DND-41 (cell line): ENCODE data around the gene ANKRD11.

Experiments
- ATAC-seq: fragments of 200-7000 bp; cut with Tn5 transposase; 3 replicates; pipeline ENCODE4 v1.9.1; 2021; ENCODE audit warnings: low read depth; ENCODE audit not compliant: insufficient read depth
- DNase-seq: peaks from one replicate; pipeline ENCODE4 v3.0.0-alpha.2; 2020
- H2AFZ ChIP-seq: 2 replicates; pipeline ENCODE4 v1.6.0; 2012; ENCODE audit warnings: low read depth, low read length
- H3K27ac ChIP-seq: 2 replicates; pipeline ENCODE4 v1.5.1; 2012; ENCODE audit warnings: low read length, inconsistent platforms
- H3K27me3 ChIP-seq: fragments of 200-600 bp; sonication (generic); 2 replicates; pipeline ENCODE4 v1.6.0; 2012; ENCODE audit warnings: low read length, mild to moderate bottlenecking, inconsistent platforms; ENCODE audit not compliant: insufficient read depth, poor library complexity
- H3K36me3 ChIP-seq: 2 replicates; pipeline ENCODE4 v1.5.1; 2012; ENCODE audit warnings: low read length, inconsistent platforms; ENCODE audit not compliant: insufficient read depth
- H3K4me1 ChIP-seq: 2 replicates; pipeline ENCODE4 v1.5.1; 2012; ENCODE audit warnings: mild to moderate bottlenecking, low read length; ENCODE audit not compliant: insufficient read depth
- H3K4me2 ChIP-seq: 2 replicates; pipeline ENCODE4 v1.6.0; 2012; ENCODE audit warnings: mild to moderate bottlenecking, moderate library complexity, low read length, inconsistent platforms; ENCODE audit not compliant: insufficient read depth
- H3K4me3 ChIP-seq, 2 experiments: fragments of 200-600 bp in 1 of 2; shearing (Covaris generic) in 1 of 2; 2 replicates each; pipeline ENCODE4 v1.5.1; 2012 to 2016; ENCODE audit warnings: inconsistent platforms in 2 of 2, low read length in 2 of 2, mild to moderate bottlenecking in 2 of 2, low read depth in 1 of 2, moderate library complexity in 1 of 2
- H3K79me2 ChIP-seq: 2 replicates; pipeline ENCODE4 v1.6.0; 2012; ENCODE audit warnings: low read length, inconsistent platforms; ENCODE audit not compliant: insufficient read depth
- H3K9ac ChIP-seq: 2 replicates; pipeline ENCODE4 v1.6.0; 2012; ENCODE audit warnings: low read depth, mild to moderate bottlenecking, inconsistent platforms, low read length, moderate library complexity
- H3K9me3 ChIP-seq: 2 replicates; pipeline ENCODE4 v1.5.1; 2012; ENCODE audit warnings: low read length, moderate library complexity, mild to moderate bottlenecking, inconsistent platforms; ENCODE audit not compliant: insufficient read depth, severe bottlenecking
- H4K20me1 ChIP-seq: 2 replicates; pipeline ENCODE4 v1.6.0; 2012; ENCODE audit warnings: low read length; ENCODE audit not compliant: insufficient read depth
- EZH2 ChIP-seq: IDR thresholded peaks from 3 replicates; pipeline ENCODE4 v1.6.1; 2012; ENCODE audit warnings: borderline replicate concordance, low read depth, mild to moderate bottlenecking, moderate library complexity, low read length, inconsistent platforms; ENCODE audit not compliant: severe bottlenecking
- TF ChIP-seq, protein P1 (sequence below): IDR thresholded peaks from 2 replicates; pipeline ENCODE4 v1.5.1; 2012; ENCODE audit warnings: borderline replicate concordance, low read length, moderate library complexity, mild to moderate bottlenecking; ENCODE audit not compliant: poor library complexity, severe bottlenecking; ENCODE audit errors: extremely low read depth

ANKRD11 gene

DNA sequence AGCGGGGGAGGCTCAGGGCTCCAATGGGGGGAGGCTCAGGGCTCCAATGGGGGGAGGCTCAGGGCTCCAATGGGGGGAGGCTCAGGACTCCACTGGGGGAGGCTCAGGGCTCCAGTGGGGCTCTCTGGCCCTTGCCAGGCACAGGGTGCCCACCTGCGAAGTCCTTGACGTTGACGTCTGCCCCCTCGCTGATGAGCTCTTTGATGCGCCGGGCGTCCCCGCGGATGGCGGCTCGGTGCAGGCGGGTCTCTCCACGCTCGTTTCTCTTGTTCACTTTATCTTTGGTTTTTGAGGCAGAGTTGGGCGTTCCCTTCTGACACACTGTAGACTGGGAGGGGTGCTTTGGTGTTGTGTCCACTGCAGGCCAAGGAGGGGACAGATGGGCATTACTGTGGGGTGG, 199.9 kb downstream of the ANKRD11 start:
- H3K79me2 ChIP-seq = peaks cover 84% of the 10 kb centered on the region
- ATAC-seq (no peak), DNase-seq (no peak)
- TF ChIP-seq, protein P1, sequence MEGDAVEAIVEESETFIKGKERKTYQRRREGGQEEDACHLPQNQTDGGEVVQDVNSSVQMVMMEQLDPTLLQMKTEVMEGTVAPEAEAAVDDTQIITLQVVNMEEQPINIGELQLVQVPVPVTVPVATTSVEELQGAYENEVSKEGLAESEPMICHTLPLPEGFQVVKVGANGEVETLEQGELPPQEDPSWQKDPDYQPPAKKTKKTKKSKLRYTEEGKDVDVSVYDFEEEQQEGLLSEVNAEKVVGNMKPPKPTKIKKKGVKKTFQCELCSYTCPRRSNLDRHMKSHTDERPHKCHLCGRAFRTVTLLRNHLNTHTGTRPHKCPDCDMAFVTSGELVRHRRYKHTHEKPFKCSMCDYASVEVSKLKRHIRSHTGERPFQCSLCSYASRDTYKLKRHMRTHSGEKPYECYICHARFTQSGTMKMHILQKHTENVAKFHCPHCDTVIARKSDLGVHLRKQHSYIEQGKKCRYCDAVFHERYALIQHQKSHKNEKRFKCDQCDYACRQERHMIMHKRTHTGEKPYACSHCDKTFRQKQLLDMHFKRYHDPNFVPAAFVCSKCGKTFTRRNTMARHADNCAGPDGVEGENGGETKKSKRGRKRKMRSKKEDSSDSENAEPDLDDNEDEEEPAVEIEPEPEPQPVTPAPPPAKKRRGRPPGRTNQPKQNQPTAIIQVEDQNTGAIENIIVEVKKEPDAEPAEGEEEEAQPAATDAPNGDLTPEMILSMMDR = no peak
- TF ChIP-seq EZH2 = no peak
- H4K20me1 ChIP-seq = peaks cover 89% of the 10 kb centered on the region
- H2AFZ ChIP-seq = no peak overlapping the region
- H3K27ac ChIP-seq = no peak overlapping the region
- H3K4me2 ChIP-seq = no peak overlapping the region
- no peak overlapping the region for H3K4me3 ChIP-seq
- peaks cover 92% of the 10 kb centered on the region for H3K36me3 ChIP-seq
- no peaks in the 10 kb centered on the region for H3K4me1 ChIP-seq
- no peak overlapping the region for H3K9ac ChIP-seq
- H3K27me3 ChIP-seq = no peaks in the 10 kb centered on the region
- H3K9me3 ChIP-seq = no peaks in the 10 kb centered on the region

DNA sequence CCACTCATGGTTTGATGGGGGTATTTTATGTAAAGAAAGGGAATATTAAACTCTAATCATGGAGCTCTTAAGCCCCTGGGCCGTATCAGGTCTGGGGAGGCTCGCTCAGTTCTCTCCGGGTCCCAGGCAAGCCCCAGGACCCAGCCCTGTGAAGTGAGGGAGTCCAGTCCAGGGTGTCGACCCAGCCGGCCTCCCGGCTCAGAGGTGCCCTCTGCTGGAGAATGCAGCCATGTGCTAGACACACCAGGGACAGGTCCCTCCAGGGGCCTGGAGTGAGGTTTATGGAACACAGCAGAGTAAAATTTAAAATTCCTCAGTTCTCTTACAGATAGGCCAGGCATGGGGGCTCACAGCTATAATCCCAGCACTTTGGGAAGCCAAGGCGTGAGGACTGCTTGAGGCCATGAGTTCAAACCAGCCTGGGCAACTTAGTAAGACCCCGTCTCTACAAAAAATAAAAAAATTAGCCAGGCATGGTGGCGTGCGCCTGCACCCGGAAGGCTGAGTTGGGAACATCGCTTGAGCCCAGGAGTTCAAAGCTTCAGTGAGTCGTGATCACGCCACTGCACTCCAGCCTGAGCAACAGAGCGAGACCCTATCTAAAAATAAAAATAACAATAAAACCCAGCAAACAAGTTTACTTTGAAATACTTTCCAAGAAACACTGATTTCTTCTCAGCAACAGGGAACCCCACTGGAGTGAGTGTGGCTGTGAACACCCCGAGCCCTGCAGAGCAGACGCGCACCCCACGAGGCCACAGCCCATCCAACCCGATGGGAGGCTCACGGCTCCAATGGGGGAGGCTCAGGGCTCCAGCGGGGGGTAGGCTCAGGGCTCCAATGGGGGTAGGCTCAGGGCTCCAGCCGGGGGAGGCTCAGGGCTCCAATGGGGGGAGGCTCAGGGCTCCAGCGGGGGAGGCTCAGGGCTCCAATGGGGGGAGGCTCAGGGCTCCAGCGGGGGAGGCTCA, 200.6 kb downstream of the ANKRD11 start:
- ATAC-seq (peak; percentile 86), DNase-seq (peak; percentile 70)
- Histone ChIP-seq H3K36me3 (peaks cover 93% of the 10 kb centered on the region), H3K27me3 (no peaks in the 10 kb centered on the region), H4K20me1 (peaks cover 86% of the 10 kb centered on the region), H3K4me3 (no peak overlapping the region), H3K4me1 (no peaks in the 10 kb centered on the region), H3K79me2 (peaks cover 81% of the 10 kb centered on the region), H3K4me2 (no peak overlapping the region), H3K9me3 (no peaks in the 10 kb centered on the region), H2AFZ (no peak overlapping the region), H3K9ac (no peak overlapping the region), H3K27ac (no peak overlapping the region)
- TF ChIP-seq EZH2 = no peak
- TF ChIP-seq, protein P1 = peak; percentile 78

DNA sequence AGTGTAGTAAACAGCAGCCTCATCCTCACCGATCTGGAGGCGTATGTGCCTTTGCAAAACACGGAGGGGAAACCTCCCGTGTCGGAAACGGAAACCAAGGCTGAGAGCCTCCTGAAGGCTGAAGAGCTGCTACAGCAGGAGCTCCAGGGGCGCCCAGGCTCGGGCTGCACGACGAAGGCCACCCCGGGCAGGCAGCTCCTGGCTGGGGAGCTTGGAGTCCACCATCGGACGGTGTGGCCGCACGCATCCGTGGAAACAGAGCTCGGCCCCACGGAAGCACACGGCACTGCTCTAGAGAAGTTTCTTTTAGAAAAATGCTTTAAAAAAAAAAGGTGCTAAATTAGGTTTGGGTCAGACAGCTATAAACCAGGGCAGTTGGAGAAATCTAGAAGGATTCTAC, 201.4 kb downstream of the ANKRD11 start:
- peaks cover 92% of the 10 kb centered on the region for H3K36me3 ChIP-seq
- no peak overlapping the region for H3K27ac ChIP-seq
- no peak for ATAC-seq
- no peaks in the 10 kb centered on the region for H3K4me1 ChIP-seq
- H3K9me3 ChIP-seq = no peaks in the 10 kb centered on the region
- H3K27me3 ChIP-seq = no peaks in the 10 kb centered on the region
- peaks cover 81% of the 10 kb centered on the region for H4K20me1 ChIP-seq
- H3K4me2 ChIP-seq = no peak overlapping the region
- no peak overlapping the region for H3K9ac ChIP-seq
- no peak for DNase-seq
- TF ChIP-seq, protein P1 = no peak
- TF ChIP-seq EZH2 = no peak
- no peak overlapping the region for H2AFZ ChIP-seq
- H3K79me2 ChIP-seq = peaks cover 76% of the 10 kb centered on the region
- H3K4me3 ChIP-seq = no peak overlapping the region
